IMR-90 (cell line): ENCODE results near the gene MUCL3. TPM values are rescaled to one million over a fixed set of nuclear protein-coding genes. Genes with fewer than 3 reads are reported as not detected.

Experiments used
- ATAC-seq: fragments of 200-7000 bp; cut with Tn5 transposase; 2 replicates; pipeline ENCODE4 v1.9.1; 2020; ENCODE audit warnings: low read depth, mild to moderate bottlenecking, moderate library complexity
- BruUV-seq: library from RNA; stranded (reverse); fragments of 400-500 nt; replicated peaks from 2 replicates; lab custom pipeline; 2021; lab: Mats Ljungman, UMichigan
- CTCF ChIA-PET: fragments of 300-600 bp; formaldehyde crosslinking; extraction: SDS; loops from one replicate; lab custom pipeline; 2021; ENCODE audit warnings: antibody characterized with exemption; lab: Yijun Ruan, JAX
- POLR2A ChIA-PET: fragments of 300-600 bp; sonication (Branson Sonifier 250); formaldehyde crosslinking; loops from one replicate; lab custom pipeline; 2022; ENCODE audit warnings: antibody characterized with exemption; ENCODE audit not compliant: unreplicated experiment; lab: Charles Lee
- DNase-seq: peaks from one replicate; pipeline ENCODE4 v3.0.0; 2013
- H2AFZ ChIP-seq: replicated peaks from 2 replicates; pipeline ENCODE3; 2013; ENCODE audit warnings: low read length, mild to moderate bottlenecking; ENCODE audit not compliant: poor library complexity
- H2AK5ac ChIP-seq: 2 replicates; pipeline ENCODE4 v1.6.1; 2013; ENCODE audit warnings: low read depth, low read length, inconsistent platforms
- H2AK9ac ChIP-seq: replicated peaks from 2 replicates; pipeline ENCODE3; 2013; ENCODE audit warnings: mild to moderate bottlenecking, low read depth, low read length, moderate library complexity; ENCODE audit not compliant: poor library complexity
- H2BK120ac ChIP-seq: 2 replicates; pipeline ENCODE4 v1.6.1; 2013; ENCODE audit warnings: low read depth, low read length, inconsistent platforms
- H2BK15ac ChIP-seq: 3 replicates; pipeline ENCODE4 v1.6.1; 2013; ENCODE audit warnings: low read depth, low read length, inconsistent platforms
- H2BK20ac ChIP-seq: 2 replicates; pipeline ENCODE4 v1.6.1; 2013; ENCODE audit warnings: low read depth, mild to moderate bottlenecking, inconsistent platforms, low read length, moderate library complexity
- H2BK5ac ChIP-seq: 2 replicates; pipeline ENCODE4 v1.6.1; 2013; ENCODE audit warnings: mild to moderate bottlenecking, low read depth, low read length, inconsistent platforms; ENCODE audit not compliant: poor library complexity, severe bottlenecking
- H3K14ac ChIP-seq: replicated peaks from 2 replicates; pipeline ENCODE4 v1.6.1; 2013; ENCODE audit warnings: low read depth, low read length, inconsistent platforms
- H3K18ac ChIP-seq: 2 replicates; pipeline ENCODE4 v1.6.1; 2013; ENCODE audit warnings: low read depth, low read length, control low read depth
- H3K23ac ChIP-seq: 2 replicates; pipeline ENCODE4 v1.6.1; 2013; ENCODE audit warnings: low read depth, low read length, inconsistent platforms
- H3K27ac ChIP-seq: 2 replicates; pipeline ENCODE4 v1.5.1; 2013; ENCODE audit warnings: mild to moderate bottlenecking, control low read depth, low read length; ENCODE audit not compliant: insufficient read depth
- H3K27me3 ChIP-seq: 2 replicates; pipeline ENCODE4 v1.6.1; 2013; ENCODE audit warnings: low read length; ENCODE audit not compliant: control insufficient read depth, insufficient read depth
- H3K36me3 ChIP-seq: 2 replicates; pipeline ENCODE4 v1.6.1; 2013; ENCODE audit warnings: low read length, mixed read lengths; ENCODE audit not compliant: control insufficient read depth, insufficient read depth
- H3K4ac ChIP-seq: 2 replicates; pipeline ENCODE4 v1.6.1; 2013; ENCODE audit warnings: low read depth, low read length, inconsistent platforms
- H3K4me1 ChIP-seq: 2 replicates; pipeline ENCODE4 v1.6.1; 2013; ENCODE audit warnings: low read length, mixed read lengths; ENCODE audit not compliant: control insufficient read depth, insufficient read depth
- H3K4me2 ChIP-seq: 2 replicates; pipeline ENCODE4 v1.6.1; 2013; ENCODE audit warnings: low read depth, mild to moderate bottlenecking, control low read depth, low read length, moderate library complexity
- H3K4me3 ChIP-seq: 2 replicates; pipeline ENCODE4 v1.5.1; 2013; ENCODE audit warnings: low read depth, mild to moderate bottlenecking, control low read depth, low read length, moderate library complexity; ENCODE audit not compliant: insufficient read depth
- H3K56ac ChIP-seq: 2 replicates; pipeline ENCODE4 v1.6.1; 2013; ENCODE audit warnings: low read length, inconsistent platforms; ENCODE audit not compliant: insufficient read depth; ENCODE audit errors: extremely low read depth
- H3K79me1 ChIP-seq, 2 experiments: 2 replicates each; pipeline ENCODE4 v1.6.1; 2013; ENCODE audit warnings: low read length in 2 of 2, inconsistent platforms in 1 of 2, low read depth in 1 of 2
- H3K9ac ChIP-seq: 2 replicates; pipeline ENCODE4 v1.6.1; 2013; ENCODE audit warnings: low read depth, low read length, control low read depth
- H3K9me1 ChIP-seq: 2 replicates; pipeline ENCODE4 v1.6.1; 2013; ENCODE audit warnings: low read length, inconsistent platforms; ENCODE audit not compliant: insufficient read depth
- H3K9me3 ChIP-seq: 2 replicates; pipeline ENCODE4 v1.6.1; 2013; ENCODE audit warnings: low read length; ENCODE audit not compliant: control insufficient read depth, insufficient read depth
- H4K20me1 ChIP-seq: 2 replicates; pipeline ENCODE4 v1.6.1; 2013; ENCODE audit warnings: low read length, inconsistent platforms; ENCODE audit not compliant: insufficient read depth
- H4K5ac ChIP-seq: 2 replicates; pipeline ENCODE4 v1.6.1; 2013; ENCODE audit warnings: mild to moderate bottlenecking, low read depth, low read length, control low read depth
- H4K8ac ChIP-seq, 2 experiments: 2 replicates each; pipeline ENCODE4 v1.6.1; 2013; ENCODE audit warnings: low read depth in 2 of 2, low read length in 2 of 2, control low read depth in 1 of 2, inconsistent platforms in 1 of 2
- H4K91ac ChIP-seq: 2 replicates; pipeline ENCODE4 v1.6.1; 2013; ENCODE audit warnings: low read depth, low read length, inconsistent platforms; ENCODE audit not compliant: insufficient read depth
- BHLHE40 ChIP-seq: fragments of 150-350 bp; IDR thresholded peaks from 2 replicates; pipeline ENCODE4 v1.6.1; 2016; ENCODE audit warnings: mild to moderate bottlenecking, low read depth, low read length
- CHD1 ChIP-seq: IDR thresholded peaks from 2 replicates; pipeline ENCODE4 v1.6.1; 2012; ENCODE audit warnings: low read depth, low read length, improper control_type of control experiment
- ELK1 ChIP-seq: fragments of 150-350 bp; IDR thresholded peaks from 2 replicates; pipeline ENCODE4 v1.6.1; 2016; ENCODE audit warnings: low read depth, mild to moderate bottlenecking, low read length, moderate library complexity, borderline replicate concordance
- FOS ChIP-seq: fragments of 150-350 bp; IDR thresholded peaks from 2 replicates; pipeline ENCODE4 v1.6.1; 2016; ENCODE audit warnings: low read depth, low read length
- MAFK ChIP-seq: IDR thresholded peaks from 2 replicates; pipeline ENCODE4 v1.6.1; 2012; ENCODE audit warnings: low read depth, low read length, improper control_type of control experiment
- MXI1 ChIP-seq: IDR thresholded peaks from 2 replicates; pipeline ENCODE4 v1.6.1; 2012; ENCODE audit warnings: low read depth, mild to moderate bottlenecking, low read length, moderate library complexity, borderline replicate concordance
- RAD21 ChIP-seq: IDR thresholded peaks from 2 replicates; pipeline ENCODE4 v1.6.1; 2012; ENCODE audit warnings: low read length, improper control_type of control experiment
- SMC3 ChIP-seq: fragments of 150-350 bp; IDR thresholded peaks from 2 replicates; pipeline ENCODE4 v1.6.1; 2016; ENCODE audit warnings: low read depth, mild to moderate bottlenecking, antibody characterized with exemption, low read length, moderate library complexity
- whole genome bisulfite sequencing, 2 experiments: methylation state at CpG; one replicate each; pipeline versions ENCODE4 v1.1.5 to v1.1.7; 2013; ENCODE audit warnings: missing lambda C conversion rate in 2 of 2; ENCODE audit not compliant: insufficient read length in 1 of 2; ENCODE audit errors: extremely low coverage in 2 of 2; 5-methylcytosine and 5-hydroxymethylcytosine counted together
- dilution Hi-C: fragments of 300-500 bp; cut with HindIII; formaldehyde crosslinking; loops from one replicate; pipeline ENCODE4 v1.14.3; 2018; ENCODE audit warnings: low sequenced_read_pairs; ENCODE audit not compliant: unreplicated experiment
- in situ Hi-C: fragments of 300-500 bp; cut with MboI; formaldehyde crosslinking; loops from 3 replicates; pipeline ENCODE4 v1.14.3; 2019; ENCODE audit warnings: low sequenced_read_pairs, inconsistent platforms, mixed read lengths
- intact Hi-C: fragments of 100-400 bp; cut with micrococcal nuclease; formaldehyde crosslinking; loops from 2 replicates; pipeline ENCODE4 v1.10.0; 2022
- polyA plus RNA-seq, 3 experiments: library from polyadenylated mRNA; depleted of rRNA; stranded (reverse); fragments of >200 nt; gene quantifications; 2 replicates each; pipeline ENCODE4 v1.2.3, GENCODE V29; 2012; ENCODE audit warnings: low replicate concordance in 1 of 3
- total RNA-seq: library from RNA; depleted of rRNA; stranded (reverse); fragments of >200 nt; gene quantifications from 2 replicates; pipeline ENCODE4 v1.2.3, GENCODE V29; 2012

MUCL3 gene
- total and polyA plus RNA-seq, 2 of the 4 experiments (the other 2 are of a cell fraction) = not detected

- Histone ChIP-seq H3K27ac (no peak overlapping the region), H4K8ac (no peak overlapping the region)
These were observed 22.9 kb downstream of the MUCL3 start for GRCh38 chr6:30963641-30964040.

More at GRCh38 chr6:30963641-30964040, 22.9 kb downstream of the MUCL3 start:
- H3K9me1 ChIP-seq = no peaks in the 10 kb centered on the region
- H3K56ac ChIP-seq = no peak overlapping the region
- BruUV-seq = no TSS peak
- no peak overlapping the region for H3K4ac ChIP-seq
- no peak overlapping the region for H3K4me3 ChIP-seq
- ChIA-PET CTCF (interaction anchor here (1.1 kb wide), 1 partner anchor 36 kb away, joined by 3 read pairs; no protein-coding TSS in a partner anchor), POLR2A (no interaction called here)
- peak; percentile 47 for DNase-seq
- no peak overlapping the region for H2AFZ ChIP-seq
- intact Hi-C loops = no loop called here
- H2BK5ac ChIP-seq = no peak overlapping the region
- no peak overlapping the region for H3K18ac ChIP-seq
- H2AK9ac ChIP-seq = no peak overlapping the region
- H3K4me1 ChIP-seq = no peaks in the 10 kb centered on the region
- TF ChIP-seq SMC3 (no peak), MAFK (peak; percentile 26; the same call in 1 of the 2 replicates), MXI1 (no peak), BHLHE40 (no peak), CHD1 (no peak), ELK1 (no peak), FOS (no peak), RAD21 (no peak)
- no peak overlapping the region for H2AK5ac ChIP-seq
- no peak overlapping the region for H2BK15ac ChIP-seq
- H3K14ac ChIP-seq = no peak overlapping the region
- no peaks in the 10 kb centered on the region for H3K36me3 ChIP-seq
- no peaks in the 10 kb centered on the region for H3K9me3 ChIP-seq
- H4K20me1 ChIP-seq = no peaks in the 10 kb centered on the region
- H4K91ac ChIP-seq = no peak overlapping the region
- dilution Hi-C loops = no loop called here
- ATAC-seq = no peak
- H3K23ac ChIP-seq = no peak overlapping the region
- in situ Hi-C loops = no loop called here
- no peak overlapping the region for H4K5ac ChIP-seq
- no peak overlapping the region for H2BK20ac ChIP-seq
- peaks cover 30% of the 10 kb centered on the region for H3K27me3 ChIP-seq
- H2BK120ac ChIP-seq = no peak overlapping the region
- H3K4me2 ChIP-seq = no peak overlapping the region
- no peaks in the 10 kb centered on the region for H3K79me1 ChIP-seq
- H3K9ac ChIP-seq = no peak overlapping the region
- 48% methylated on average over 3 of the region's 6 CpGs; no CpG with 5 or more reads in 1 of the 2 experiments for WGBS, 2 experiments
